ENCODE measurements around the gene ENTPD8.
A peak's percentile ranks its signal among the peaks of the same experiment; 100 is the strongest.

Gene ENTPD8

GRCh38 chr9:137431416-137431931 lies 9.7 kb downstream of the ENTPD8 start:
- no peak for DNase-seq (ENCODE audit: low read depth in 2 of 2)

- no peak for DNase-seq (ENCODE audit: low read depth in 2 of 2)
These were observed 10.3 kb downstream of the ENTPD8 start for GRCh38 chr9:137430723-137431415.

DNA sequence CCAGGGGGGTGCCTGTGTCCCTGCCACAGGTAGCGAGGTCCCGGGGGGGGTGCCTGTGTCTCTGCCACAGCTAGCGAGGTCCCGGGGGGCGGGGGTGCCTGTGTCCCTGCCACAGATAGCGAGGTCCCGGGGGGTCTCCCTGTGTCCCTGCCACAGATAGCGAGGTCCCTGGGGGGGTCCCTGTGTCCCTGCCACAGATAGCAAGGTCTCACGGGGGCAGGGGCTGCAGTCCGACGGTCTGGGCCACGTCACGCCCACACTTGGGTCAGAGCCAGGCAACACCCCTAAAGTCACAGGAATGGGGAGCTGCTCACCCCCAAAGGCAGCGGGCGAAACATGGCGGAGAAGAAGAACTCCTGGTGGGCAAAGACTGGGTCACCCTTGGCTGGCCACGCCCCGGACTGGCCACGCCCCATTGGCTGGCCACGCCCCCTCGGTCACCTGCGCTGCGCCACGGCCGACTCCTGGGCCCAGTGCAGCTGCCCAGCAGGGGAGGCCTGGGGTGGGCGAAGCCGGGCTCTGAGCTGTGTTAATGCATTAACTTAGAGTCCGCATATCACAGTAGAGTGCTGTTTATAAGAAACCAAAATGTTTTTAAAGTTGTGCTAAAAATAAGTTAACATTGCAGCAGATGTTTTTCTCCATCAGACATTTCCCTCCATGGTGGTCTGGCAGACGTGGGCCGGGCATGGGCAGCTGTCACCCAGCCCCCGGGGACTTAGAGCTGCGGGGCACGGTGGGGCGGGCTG lies 11.0 kb downstream of the ENTPD8 start:
- no peak for DNase-seq (ENCODE audit: low read depth in 2 of 2)

GRCh38 chr9:137429546-137429890 lies 11.6 kb downstream of the ENTPD8 start:
- no peak for DNase-seq (ENCODE audit: low read depth in 2 of 2)

GRCh38 chr9:137428841-137429545 lies 12.2 kb downstream of the ENTPD8 start:
- DNase-seq (ENCODE audit: low read depth in 2 of 2): no peak

DNA sequence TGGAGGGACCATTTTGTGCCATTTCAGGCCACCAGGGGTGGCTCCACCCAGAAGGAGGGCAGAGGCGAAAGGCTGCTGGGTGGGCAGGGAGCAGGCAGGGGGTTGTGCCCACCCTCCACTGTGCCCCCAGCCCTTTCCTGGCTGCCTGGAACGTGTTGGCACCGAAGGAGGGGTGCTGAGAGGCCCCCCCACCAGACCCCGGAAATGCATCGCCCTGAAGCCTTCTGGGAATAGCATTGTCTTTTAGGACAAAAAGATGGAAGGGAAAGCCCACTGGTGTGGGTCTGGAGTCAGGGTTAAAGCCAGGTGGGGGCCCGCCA lies 12.9 kb downstream of the ENTPD8 start:
- no peak for DNase-seq (ENCODE audit: low read depth in 2 of 2)

- DNase-seq (ENCODE audit: low read depth in 2 of 2): no peak
These were observed 13.5 kb downstream of the ENTPD8 start for GRCh38 chr9:137427454-137428310.

DNA sequence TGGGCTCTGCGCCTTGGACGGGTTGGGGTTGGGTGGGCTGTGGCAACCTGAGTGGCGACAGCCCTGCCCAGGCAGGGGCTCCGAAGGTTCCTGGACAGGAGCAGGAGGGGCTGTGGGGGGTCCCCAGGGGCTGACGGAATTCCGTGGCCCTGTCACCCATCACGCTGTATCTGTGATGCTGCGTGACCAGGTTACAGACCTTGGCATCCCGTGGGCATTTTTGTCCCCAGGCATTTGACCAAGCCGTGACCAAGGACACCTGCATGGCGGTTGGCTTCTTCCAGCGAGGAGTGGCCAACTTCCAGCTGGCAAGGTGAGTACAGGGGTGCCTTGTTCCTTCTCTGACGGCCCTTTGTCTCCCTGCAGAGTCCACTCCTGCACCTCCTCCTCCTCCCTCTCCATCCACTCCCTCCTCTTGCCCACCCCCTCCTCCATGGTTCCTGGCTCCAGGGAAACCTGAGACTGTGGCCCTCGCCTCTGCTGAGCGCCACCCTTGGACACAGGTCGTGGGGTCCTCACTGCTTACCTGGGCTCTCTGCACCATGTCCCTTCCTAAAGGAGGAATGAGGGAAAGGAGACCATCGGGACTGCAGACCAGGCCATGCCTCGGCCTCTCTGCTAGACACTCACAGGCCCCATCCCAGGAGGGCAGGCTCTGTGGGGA lies 15.0 kb downstream of the ENTPD8 start:
- DNase-seq (ENCODE audit: low read depth in 2 of 2): no peak

DNA sequence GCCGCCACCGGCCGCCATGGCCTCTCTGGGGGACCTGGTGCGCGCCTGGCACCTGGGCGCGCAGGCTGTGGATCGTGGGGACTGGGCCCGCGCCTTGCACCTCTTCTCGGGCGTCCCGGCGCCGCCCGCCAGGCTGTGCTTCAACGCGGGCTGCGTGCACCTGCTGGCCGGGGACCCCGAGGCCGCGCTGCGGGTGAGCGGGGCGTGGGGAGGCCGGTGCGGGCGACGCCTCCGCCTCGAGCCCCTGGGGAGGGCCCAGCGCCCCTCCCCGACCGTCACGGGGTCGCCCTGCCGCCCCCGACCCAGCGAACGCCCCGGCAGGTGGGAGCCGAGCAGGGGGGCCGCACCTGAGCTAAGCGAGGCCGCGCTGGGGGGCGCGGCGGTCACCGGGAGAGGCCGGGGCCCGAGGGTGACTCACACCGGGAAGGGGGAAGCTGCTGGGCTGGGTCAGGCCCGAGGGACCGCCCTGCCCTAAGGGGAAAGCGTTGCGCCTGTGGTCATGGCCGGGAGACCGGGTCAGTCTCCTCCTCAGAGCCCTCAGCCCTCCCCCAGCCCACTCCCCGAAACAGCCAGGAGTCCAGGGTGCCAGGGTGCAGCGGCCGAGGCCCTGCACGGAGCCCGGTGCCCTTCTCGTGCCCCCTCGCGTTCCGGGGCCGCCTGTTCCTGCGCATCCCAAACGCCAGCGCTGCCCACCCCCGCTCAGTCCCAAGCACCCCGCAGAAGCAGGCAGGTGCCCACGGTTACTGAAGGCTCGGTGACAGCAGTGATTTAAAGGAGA lies 17.5 kb downstream of the ENTPD8 start:
- no peak for DNase-seq (ENCODE audit: low read depth in 2 of 2)

DNA sequence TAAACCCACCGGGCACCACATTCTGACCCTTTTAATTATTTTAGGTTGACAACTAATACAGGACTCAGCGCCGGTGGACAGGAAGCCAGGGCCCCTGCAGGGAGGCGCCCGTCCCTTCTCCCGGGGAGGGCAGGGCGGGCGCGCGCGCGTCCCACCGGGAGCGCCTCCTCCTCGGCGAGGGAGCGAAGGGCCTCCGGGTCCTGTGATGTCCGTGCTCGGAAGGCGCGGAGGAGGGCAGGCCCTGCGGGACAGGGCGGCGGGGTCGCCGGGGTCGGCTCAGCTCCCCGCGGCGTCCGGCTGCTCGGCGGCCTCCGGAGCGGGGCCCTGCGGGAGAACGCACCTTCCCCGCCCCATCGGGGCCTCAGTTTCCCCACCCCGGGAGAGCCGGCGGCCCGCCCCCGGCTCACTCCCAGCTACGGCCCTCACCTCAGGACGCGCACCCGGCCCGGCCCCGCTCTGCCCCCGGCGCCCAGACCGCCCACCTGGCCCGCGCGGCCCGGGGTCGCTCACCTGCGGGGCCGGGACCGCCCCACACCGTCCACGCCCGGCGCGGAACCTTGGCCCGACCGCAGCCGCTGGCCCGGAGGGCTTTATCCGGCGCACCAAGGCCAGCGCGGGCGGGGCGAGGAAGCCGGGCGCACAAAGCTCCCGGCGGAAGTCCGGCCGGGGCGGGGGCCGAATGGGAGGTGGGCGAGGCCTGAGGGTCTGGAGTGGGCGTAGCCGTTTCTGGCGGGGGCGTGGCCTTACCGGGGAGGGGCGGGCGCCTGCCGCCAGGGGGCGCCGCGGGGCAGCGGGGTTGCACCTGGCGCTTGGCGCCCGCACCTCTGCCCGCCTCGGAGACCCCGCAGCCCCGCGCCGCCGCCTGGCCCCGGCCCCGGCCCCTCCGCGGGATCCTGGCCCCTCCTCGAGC lies 18.3 kb downstream of the ENTPD8 start, which contains the start of the genes EXD3 and NOXA1:
Gene EXD3 (minus strand): TSS at position 559 of the 910 bp plus-strand sequence. CDS start 27,805 bp downstream, outside the sequence.
Gene NOXA1 (plus strand): TSS at position 790 of the 910 bp plus-strand sequence. CDS start 137 bp downstream, outside the sequence.
- DNase-seq (ENCODE audit: low read depth in 2 of 2): peak; percentile 91 to 95

- no peak for DNase-seq (ENCODE audit: low read depth in 2 of 2)
These were observed 19.1 kb downstream of the ENTPD8 start for GRCh38 chr9:137421838-137422603.

DNA sequence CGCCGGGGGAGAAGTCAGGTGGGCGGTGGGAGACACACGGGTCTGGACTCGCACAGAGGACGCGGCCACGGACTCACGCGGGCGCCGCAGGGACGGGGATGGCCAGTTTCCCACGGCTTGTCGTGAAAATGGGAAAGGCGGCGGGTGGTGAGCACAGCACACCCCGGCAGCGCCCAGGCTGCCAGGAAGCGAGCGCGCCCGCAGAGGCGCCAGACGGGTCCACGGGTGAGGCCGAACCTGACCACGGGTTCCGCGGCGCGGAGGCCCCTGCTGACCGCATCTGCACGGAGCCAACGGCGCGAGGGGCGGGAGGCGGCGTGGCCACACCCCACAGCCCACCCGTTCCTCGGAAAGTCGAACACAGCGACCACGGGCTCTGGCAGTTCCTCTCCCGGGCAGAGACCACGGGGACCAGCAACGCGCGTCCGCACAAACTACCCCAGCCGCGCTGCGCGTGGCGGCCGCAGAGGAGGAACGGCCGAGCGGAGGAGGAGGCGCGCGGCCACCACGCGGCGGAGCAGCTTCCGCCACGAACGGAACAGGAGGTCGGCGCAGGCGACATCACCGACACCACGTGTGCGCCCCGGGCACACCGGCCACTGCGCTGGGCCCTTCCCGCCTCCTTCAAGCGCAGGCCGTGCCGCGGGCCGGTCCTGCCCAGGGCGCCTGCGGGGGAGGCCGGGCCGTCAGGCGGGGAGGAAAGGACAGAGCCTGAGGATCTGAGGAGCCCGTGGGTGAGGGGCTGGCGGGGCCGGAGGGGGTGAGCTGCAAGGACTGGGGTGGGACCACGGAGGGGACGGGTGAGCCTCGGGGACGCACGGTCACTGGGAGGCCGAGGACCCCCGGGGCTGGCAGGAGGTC lies 23.8 kb downstream of the ENTPD8 start:
- DNase-seq (ENCODE audit: low read depth in 2 of 2): no peak

DNA sequence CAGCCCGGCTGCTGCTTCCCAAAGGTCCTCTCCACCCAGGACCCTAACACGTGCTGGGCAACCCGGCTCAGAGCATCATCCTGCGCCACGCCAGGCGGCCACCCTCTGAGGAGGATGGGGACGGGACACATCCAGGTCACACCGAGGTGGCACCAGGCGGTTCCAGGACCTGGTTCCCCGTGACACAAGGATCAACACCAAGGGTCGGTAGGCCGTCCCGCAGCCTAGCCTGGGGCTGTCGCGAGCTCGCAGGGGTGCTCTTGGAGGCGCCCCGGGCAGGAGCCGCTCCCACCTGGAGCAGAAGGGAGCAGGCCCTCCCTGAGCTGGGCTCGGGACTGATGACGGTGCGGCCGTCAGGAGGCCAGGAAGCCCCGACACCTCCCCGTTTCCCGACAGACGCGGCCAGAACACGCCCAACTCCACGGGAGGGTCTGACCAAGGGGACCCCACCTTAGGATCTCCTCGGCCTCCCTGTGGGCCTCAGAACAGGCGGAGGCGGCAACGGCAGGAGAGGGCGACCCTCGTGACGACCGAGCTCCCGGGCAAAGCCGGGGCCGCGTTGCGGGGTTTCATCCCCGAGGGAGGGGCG lies 24.5 kb downstream of the ENTPD8 start:
- DNase-seq (ENCODE audit: low read depth in 2 of 2): no peak

DNA sequence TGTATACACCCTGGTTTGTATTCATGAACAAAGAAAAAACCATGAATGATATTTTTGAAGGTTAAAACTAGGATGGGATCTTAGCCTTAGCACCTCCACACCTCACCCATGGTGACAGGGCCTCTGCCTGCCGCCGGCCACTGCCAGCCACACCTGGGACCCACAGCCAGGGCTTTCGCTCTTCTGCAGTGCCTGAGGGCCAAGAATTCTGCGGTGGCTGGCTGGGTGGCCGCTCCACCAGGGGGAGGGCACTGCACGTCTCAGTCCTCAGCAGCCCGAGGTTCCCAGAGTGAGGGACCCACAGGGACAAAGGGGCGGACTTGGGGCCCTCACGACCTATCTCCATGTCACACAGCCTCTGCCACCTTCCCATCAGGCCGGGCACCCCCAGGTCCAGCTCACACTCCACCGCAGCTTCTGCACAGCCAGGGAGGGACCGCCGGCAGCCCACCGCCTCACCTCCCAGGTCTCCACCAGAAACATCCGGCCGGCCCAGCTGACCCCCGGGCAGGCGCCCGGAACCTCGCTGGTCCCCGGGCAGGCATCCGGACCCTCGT lies 25.1 kb downstream of the ENTPD8 start:
- DNase-seq (ENCODE audit: low read depth in 2 of 2): no peak

DNA sequence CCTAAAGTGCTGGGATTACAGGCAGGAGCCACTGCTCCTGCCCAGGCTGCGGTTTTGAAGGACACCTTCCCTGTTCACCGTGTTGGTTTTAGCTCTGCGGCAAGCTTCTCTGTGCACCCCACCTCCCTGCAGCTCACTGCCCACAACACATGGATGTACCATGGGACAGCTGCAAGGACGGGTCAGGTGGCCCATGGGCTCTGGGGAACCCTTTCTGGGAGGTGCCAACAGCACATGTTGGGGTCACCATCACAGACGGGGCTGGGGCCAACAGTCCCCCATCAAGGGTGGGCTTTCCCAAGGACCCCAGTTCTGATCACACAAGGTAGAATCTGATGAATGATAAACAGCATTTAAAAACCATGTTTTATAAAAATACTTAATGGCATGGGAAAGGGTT lies 25.7 kb downstream of the ENTPD8 start:
- no peak for DNase-seq (ENCODE audit: low read depth in 2 of 2)

- DNase-seq (ENCODE audit: low read depth in 2 of 2): no peak
These were observed 28.7 kb downstream of the ENTPD8 start for GRCh38 chr9:137412431-137412830.
